GM18505 (cell line): ENCODE data around the gene CLCN1.
A peak's percentile ranks its signal among the peaks of the same experiment; 100 is the strongest.
"Not testable (repeated sequence)": the region's sequence is repeated elsewhere in the genome, so short reads cannot be mapped to it uniquely, and the experiment has no call there.

Experiments
- ATAC-seq: cut with Tn5 transposase; IDR thresholded peaks from one replicate; pipeline ENCODE4 v1.9.1; 2021; ENCODE audit not compliant: unreplicated experiment
- POLR2A ChIP-seq: IDR thresholded peaks from 4 replicates; pipeline ENCODE4 v1.6.1; 2011; ENCODE audit warnings: borderline replicate concordance; ENCODE audit not compliant: insufficient read depth, insufficient read length; ENCODE audit errors: extremely low read depth

CLCN1 gene

DNA sequence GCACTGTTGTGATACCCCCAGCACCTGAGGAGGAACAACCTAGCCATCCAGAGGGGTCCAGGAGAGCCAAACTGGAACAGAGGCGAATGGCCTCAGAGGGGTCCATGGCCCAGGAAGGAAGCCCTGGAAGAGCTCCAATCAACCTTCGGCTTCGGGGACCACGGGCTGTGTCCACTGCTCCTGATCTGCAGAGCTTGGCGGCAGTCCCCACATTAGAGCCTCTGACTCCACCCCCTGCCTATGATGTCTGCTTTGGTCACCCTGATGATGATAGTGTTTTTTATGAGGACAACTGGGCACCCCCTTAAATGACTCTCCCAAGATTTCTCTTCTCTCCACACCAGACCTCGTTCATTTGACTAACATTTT, 29.4 kb upstream of the CLCN1 start:
- ATAC-seq: no peak
- no peak for TF ChIP-seq POLR2A

DNA sequence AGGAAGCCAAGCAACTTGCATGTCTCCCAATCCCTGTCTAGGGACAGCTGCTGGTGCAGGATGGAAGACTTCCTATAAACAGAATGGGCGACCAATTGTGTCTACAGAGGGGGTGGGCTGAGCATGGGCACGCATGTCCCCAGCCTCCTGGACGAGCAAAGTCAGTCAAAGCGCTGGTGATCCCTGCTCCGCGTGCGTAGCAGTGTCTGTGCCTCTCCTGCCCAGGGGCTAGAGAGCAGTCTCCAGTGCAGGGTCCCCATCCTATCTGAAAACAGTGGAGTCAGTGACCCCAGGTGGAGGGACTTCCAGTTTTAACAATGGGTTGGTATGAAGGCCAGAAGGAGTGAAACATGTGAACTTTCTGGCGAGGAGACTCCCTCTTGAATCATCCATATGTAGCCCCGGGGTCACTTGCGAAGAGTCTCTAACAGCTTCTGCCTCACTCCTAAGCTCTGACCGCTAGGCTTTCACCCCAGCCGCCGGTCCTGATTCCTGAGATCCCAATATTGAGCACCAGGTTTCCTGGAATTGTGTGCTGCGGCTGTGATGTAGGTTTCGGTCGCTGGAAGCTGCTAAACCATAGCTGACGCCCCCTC, 28.5 kb upstream of the CLCN1 start:
- TF ChIP-seq POLR2A: no peak
- no peak for ATAC-seq

DNA sequence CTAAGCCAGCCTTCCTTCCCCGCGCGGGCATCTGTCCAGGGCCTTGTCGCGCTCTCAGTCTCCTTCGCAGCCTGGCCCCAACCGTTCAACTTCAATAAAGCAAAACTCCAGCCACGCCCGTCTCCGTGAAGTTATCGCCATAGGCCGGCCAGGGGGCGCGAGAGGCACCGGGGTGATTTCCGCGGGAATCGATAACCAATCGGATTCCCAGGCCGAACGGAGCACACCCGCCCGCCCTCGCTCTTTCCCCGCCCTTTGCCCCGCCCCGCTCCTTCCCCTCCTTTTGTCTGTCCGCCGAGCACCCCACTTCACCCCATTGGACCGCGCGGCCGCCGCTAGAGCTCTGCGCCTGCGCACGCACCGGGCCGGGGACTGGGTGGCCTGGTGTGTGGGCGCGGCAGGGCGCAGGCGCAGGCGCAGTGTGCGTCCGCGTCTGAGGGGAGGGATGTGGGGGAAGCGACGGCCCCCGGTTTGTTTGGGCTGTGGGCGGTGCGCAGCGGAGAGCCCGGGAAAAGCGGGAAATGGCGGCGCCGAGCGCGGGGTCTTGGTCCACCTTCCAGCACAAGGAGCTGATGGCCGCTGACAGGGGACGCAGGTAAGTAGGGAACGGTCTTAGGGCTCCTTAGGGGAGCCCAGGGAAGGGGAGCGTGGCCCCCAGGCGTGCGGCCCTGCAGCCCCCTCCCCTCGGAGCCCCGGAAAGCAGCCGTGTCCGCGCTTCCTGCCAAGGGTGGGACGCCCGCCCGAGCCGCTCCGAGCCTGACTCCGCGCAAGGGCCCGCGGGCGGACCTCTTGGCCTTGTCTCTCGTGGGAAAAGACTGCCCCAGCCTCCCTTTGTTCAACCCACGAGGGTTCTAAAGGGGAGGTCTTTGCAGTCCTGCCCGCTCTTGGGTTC, 27.7 kb upstream of the CLCN1 start, which contains the start of gene CASP2:
CASP2 (plus strand) TSS at position 417 of the 892 bp plus-strand sequence; CDS start at position 522, 105 bp downstream.
- peak; percentile 94 for ATAC-seq
- TF ChIP-seq POLR2A: peak; percentile 83

DNA sequence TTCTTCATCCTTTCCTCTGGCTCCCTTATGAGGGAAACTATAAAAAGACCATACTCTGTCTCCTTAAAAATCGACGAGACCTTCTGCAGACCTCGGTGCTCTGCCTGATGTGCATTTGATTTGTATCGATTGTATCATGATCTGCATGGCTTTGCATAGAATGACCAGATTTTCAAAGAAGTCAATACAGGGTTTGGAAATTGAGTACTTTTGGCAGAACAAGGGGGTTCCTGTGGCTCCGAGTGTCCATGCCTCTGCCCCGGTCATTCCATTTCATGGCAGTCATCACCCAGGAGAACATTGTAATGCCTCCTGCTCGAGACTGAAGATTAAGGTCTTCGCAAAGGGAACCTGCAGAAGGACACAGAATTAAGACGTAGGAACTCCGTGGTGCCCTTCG, 27.1 kb upstream of the CLCN1 start:
- no peak for TF ChIP-seq POLR2A
- no peak for ATAC-seq

DNA sequence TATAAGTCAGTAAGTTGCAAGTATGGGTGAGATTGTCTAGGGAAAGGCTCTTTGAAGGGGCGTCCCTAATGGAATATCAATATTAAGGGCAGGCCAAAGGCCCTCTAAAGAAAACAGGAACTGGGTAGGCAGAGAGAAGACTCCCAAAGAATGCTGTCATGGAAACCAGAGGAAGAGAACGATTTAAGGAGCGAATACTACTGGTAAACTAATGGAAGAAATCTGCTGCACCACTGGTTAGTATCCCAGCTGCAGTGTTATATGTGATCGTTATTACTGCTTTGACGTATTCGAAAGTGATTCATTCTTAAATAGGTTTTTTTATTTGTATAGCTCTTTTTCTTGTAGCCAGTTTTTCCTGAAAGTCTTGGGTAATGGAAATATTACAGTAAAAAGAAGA, 26.5 kb upstream of the CLCN1 start:
- no peak for TF ChIP-seq POLR2A

DNA sequence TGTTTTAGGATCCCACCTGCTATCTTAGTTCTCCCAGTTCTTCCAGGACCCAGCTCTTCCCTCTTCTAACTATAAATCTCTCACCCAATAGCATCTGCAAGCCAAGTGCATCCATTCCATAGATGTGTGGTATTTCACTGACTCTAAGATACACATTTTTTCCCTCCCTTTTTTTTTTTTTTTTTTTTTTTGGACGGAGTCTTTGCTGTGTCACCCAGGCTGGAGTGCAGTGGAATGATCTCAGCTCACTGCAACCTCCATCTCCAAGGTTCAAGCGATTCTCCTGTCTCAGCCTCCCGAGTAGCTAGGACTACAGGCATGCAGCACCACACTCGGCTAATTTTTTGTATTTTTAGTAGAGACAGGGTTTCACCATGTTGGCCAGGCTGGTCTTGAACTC, 26.0 kb upstream of the CLCN1 start:
- not testable (repeated sequence) for ATAC-seq

More for the DNA sequence above, 26.5 kb upstream of the CLCN1 start:
- ATAC-seq: no peak

DNA sequence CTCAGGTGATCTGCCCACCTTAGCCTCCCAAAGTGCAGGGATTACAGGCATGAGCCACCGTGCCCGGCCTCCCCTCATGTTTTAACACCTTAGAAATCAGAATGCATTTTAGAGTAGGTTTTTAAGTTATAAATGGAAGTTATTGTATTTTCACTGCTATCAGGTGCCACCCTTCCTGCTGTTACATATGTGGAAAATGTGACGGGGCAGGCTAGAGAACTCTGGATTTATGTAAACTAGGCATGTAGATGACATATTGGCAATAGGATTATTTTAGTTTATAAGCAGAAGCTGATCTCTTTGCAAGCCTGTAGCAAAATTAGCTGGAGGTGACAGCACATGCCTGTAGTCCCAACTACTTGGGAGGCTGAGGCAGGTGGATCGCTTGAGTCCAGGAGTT, 25.6 kb upstream of the CLCN1 start:
- ATAC-seq: no peak
- TF ChIP-seq POLR2A: no peak

DNA sequence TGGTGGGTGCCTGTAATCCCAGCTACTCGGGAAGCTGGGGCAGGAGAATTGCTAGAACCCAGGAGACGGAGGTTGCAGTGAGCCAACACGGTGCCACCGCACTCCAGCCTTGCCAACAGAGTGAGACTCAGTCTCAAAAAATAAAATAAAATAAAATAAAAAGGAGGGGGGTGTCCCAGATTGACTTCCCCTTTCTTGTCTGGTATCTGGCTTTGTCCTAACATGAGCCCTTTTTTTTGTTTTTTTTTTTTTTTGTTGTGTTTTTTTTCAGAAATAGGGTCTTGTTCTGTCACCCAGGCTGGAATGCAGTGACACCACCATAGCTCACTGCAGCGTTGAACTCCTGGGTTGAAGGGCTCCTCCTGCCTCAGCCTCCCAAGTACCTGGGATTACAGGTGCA, 23.0 kb upstream of the CLCN1 start:
- no peak for TF ChIP-seq POLR2A
- ATAC-seq: no peak

DNA sequence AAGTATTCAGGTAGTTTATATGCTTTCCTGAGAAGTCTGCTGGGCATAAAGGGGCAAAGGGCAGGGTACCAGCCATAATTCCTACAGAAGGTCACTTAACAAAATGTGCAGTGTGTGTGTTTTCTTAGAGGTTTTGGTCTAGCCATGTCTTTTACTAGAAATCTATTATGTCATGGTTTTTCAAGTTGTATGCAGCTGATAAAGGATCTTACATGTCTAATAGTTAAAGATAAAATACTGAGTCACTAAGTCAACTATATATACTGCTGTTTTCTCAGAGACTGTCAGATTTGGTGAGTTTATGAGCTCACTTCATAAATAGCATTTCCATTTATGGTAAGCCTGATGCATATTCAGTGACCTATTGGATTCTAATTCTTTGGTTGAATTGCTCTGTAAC, 20.0 kb upstream of the CLCN1 start:
- no peak for TF ChIP-seq POLR2A
- no peak for ATAC-seq

DNA sequence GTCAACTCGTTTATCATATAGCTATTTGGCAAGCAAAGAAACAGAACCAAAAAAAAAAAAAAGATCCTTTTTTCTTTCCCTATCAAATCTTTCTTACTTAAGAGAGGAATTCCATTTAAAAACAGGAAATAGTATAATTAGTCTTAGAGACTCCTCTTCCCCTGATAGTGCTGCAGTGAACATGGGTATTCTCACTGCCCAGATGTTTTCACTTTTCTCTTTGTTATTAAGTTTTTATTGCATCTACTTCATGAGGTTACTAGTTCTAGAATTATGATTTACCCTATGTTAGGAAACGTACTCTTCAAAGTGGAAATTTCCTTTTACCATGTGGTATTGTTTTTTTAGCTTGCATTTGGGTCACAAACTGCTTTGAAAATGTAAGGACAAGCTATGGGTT, 19.2 kb upstream of the CLCN1 start:
- no peak for TF ChIP-seq POLR2A
- no peak for ATAC-seq

DNA sequence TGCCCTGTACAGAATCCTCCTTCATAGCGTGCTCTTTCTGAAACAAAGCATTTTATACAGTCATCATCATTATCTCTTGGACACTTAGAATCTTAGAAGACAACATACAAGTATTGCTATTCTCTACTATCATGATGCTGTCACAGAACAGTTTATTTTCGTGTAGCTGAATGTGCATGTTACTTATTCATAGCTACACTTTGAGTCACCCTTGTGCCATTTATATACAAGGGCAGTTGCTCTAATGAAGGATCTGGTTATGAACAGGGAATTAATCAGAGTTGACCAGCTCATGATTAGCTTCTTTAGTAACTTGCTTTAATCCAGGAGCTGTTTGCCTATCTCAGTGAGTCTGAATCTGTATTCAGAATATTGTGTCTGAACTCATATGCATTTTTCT, 16.6 kb upstream of the CLCN1 start:
- TF ChIP-seq POLR2A: no peak
- no peak for ATAC-seq

DNA sequence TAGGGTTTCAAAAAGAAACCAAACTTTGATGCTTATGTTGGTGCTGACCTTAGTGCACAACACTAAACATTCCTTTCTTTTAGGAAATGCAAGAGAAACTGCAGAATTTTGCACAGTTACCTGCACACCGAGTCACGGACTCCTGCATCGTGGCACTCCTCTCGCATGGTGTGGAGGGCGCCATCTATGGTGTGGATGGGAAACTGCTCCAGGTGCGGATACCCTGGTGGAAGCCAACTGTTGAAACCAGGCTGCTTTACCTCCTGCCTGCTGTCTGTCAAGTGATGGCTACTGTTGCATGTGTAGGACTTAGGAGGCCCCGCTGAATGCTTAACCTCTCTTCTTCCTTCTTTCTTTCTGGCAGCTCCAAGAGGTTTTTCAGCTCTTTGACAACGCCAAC, 16.1 kb upstream of the CLCN1 start:
- TF ChIP-seq POLR2A: no peak
- no peak for ATAC-seq

DNA sequence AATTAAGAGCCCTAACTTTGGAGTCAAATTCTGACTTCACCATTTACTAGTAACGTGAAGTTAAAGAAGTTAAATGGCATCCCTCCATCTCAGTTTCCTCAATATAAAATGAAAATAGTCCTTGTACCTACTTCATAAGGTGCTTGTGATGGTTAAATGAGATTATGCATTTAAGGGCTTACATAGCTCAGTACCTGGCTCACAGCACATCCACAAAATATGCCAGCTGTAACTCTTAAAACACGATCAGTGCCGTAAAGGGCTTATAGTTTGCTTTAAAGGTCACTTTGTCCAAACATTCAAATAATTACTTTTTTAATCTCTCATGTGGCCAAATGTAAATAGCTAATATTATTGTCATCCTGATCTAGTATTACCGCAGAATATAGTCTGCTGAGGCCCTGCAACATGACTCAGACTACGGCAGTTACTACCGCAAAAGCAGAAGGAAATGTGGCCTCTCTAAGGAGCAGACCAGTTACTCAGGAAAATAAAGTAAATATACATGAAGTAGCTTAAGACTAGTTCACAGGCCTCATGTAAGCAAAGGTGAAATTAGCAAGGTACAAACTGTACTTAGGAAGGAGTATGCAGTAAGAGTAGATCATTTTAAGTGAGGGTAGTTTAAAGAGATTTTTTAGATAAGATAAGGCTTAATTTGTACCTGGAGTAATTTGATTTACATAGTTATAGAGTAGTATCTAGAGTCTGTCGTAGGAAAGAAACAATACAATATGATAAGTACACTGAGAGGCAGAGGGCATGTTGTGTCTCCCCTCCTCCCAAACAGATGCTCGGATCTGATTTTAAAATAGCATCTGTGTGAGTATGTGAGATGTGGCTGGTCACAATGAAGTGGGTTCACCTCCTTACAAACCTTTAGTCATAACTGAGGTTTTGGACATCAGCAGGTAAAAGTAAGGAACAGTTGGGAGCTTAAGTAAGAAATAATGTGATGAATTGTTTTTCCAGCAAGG, 14.7 kb upstream of the CLCN1 start:
- TF ChIP-seq POLR2A: no peak
- ATAC-seq: no peak
